ENCODE data around the gene FAM131A.

DNA sequence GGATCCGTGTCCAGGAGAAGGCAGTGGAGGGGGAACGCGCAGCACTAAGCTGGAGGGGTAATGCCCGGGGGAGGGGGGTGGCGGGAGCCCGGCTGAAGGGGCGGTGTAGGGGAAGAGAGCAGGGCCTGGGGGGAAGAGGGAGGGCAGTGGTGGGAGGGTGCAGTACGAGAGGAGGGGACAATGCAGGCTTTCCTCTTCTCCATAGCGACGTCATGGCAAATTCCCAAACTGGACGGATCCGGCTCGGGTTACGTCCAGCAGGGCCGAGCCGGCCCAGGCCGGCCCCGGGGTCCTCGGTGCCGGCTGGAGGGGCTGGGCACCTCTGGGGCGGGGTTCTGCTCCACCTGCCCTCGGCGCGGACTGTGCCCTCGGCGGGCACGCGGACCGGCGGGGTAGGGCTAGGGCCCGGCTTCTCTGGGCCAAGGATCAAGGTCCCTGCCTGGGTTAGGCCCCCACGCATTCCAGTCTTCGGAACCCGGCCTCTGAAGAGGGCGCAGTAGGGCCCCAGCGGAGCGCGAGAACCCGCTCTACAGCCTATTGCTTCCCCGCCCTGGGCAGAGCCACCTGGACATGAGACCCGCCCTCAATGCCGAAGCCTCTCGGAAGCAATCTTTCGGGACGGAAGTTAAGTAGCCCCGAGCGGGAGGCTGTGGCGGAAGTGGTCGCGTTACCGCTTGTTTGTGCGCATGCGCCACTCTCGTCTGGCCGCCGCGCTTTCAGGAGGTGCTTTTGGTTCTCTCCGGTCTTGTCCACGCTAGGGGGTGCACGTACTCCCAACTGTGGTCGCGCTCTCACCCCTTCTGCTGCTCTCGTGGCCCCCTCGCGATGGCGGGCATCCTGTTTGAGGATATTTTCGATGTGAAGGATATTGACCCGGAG, 25.5 kb downstream of the FAM131A start:
- TF ChIP-seq, protein P1, sequence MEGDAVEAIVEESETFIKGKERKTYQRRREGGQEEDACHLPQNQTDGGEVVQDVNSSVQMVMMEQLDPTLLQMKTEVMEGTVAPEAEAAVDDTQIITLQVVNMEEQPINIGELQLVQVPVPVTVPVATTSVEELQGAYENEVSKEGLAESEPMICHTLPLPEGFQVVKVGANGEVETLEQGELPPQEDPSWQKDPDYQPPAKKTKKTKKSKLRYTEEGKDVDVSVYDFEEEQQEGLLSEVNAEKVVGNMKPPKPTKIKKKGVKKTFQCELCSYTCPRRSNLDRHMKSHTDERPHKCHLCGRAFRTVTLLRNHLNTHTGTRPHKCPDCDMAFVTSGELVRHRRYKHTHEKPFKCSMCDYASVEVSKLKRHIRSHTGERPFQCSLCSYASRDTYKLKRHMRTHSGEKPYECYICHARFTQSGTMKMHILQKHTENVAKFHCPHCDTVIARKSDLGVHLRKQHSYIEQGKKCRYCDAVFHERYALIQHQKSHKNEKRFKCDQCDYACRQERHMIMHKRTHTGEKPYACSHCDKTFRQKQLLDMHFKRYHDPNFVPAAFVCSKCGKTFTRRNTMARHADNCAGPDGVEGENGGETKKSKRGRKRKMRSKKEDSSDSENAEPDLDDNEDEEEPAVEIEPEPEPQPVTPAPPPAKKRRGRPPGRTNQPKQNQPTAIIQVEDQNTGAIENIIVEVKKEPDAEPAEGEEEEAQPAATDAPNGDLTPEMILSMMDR (conservative IDR thresholded peaks at IDR 0.05 in 1 of 2, IDR thresholded peaks at IDR 0.05 in 1 of 2; ENCODE audit: extremely low read depth in 1 of 2, insufficient read depth in 1 of 2, low read depth in 1 of 2, low read length in 2 of 2) = peak; percentile 27 to 58
- TF ChIP-seq EZH2 (IDR thresholded peaks at IDR 0.05; ENCODE audit: borderline replicate concordance, low read length) = no peak

All from mammary epithelial cell (primary cell).